Measurements from ENCODE around the gene AGBL1.

DNA sequence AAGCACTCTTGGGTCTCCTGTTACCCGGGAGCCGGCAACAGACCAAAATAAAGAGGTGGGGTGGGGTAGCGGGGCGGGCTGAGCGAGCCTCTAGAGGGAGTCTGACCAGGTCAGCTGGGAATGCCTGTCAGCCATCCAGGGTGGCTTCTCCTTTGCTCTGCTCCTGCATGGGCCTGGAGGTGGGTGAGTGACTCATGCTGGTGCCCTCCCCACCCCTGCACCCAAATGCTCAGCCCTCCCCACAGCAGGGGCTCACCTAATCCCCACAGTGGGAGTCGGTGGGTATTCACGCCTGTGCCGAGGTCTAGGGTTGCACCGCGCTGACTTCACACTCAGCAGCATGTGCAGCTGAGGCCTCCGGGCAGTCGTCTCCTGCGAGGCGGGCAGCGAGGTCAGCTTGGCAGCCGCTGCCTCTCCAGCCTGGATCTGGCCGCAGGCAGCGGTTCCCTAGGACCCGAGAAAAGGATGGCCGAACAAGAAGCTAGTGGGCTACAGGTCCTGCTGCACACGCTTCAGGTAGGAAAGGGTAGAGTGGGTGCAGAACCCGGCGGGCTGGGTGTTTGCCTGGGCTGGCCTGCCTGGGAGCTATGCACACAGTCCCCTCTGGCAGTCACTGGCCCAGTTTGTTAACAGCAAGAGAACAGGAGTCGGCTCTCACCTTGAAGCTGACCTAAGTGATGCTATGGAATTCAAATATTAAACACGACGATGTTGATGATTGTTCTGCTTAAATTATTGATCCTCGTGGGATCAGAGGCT, at the start of gene AGBL1:
- TF ChIP-seq, protein P1, sequence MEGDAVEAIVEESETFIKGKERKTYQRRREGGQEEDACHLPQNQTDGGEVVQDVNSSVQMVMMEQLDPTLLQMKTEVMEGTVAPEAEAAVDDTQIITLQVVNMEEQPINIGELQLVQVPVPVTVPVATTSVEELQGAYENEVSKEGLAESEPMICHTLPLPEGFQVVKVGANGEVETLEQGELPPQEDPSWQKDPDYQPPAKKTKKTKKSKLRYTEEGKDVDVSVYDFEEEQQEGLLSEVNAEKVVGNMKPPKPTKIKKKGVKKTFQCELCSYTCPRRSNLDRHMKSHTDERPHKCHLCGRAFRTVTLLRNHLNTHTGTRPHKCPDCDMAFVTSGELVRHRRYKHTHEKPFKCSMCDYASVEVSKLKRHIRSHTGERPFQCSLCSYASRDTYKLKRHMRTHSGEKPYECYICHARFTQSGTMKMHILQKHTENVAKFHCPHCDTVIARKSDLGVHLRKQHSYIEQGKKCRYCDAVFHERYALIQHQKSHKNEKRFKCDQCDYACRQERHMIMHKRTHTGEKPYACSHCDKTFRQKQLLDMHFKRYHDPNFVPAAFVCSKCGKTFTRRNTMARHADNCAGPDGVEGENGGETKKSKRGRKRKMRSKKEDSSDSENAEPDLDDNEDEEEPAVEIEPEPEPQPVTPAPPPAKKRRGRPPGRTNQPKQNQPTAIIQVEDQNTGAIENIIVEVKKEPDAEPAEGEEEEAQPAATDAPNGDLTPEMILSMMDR (conservative IDR thresholded peaks at IDR 0.05), result no peak
- no peak for TF ChIP-seq EZH2 (IDR thresholded peaks at IDR 0.05; ENCODE audit: low read depth)

Measured in PC-9 (cell line).